Astrocyte of the cerebellum (primary cell): ENCODE data around the gene ATP11A.
A peak's percentile ranks its signal among the peaks of the same experiment; 100 is the strongest.

Experiments used
- DNase-seq: peaks from one replicate; pipeline ENCODE4 v3.0.0-alpha.2; 2011; ENCODE audit warnings: low read depth
- H3K4me3 ChIP-seq: 2 replicates; pipeline ENCODE4 v1.5.1; 2011; ENCODE audit warnings: mild to moderate bottlenecking, low read depth, low read length, moderate library complexity
- in situ Hi-C: cut with HindIII; loops from 2 replicates; pipeline ENCODE4 v1.10.0; 2017; ENCODE audit warnings: low sequenced_read_pairs
- TF ChIP-seq, protein P1 (sequence below): IDR thresholded peaks from 2 replicates; pipeline ENCODE4 v1.5.1; 2012; ENCODE audit warnings: low read length, low read depth, moderate library complexity, mild to moderate bottlenecking; ENCODE audit errors: missing control alignments

The ATP11A gene

GRCh38 chr13:112843392-112844111 lies 153.7 kb downstream of the ATP11A start:
- TF ChIP-seq, protein P1, sequence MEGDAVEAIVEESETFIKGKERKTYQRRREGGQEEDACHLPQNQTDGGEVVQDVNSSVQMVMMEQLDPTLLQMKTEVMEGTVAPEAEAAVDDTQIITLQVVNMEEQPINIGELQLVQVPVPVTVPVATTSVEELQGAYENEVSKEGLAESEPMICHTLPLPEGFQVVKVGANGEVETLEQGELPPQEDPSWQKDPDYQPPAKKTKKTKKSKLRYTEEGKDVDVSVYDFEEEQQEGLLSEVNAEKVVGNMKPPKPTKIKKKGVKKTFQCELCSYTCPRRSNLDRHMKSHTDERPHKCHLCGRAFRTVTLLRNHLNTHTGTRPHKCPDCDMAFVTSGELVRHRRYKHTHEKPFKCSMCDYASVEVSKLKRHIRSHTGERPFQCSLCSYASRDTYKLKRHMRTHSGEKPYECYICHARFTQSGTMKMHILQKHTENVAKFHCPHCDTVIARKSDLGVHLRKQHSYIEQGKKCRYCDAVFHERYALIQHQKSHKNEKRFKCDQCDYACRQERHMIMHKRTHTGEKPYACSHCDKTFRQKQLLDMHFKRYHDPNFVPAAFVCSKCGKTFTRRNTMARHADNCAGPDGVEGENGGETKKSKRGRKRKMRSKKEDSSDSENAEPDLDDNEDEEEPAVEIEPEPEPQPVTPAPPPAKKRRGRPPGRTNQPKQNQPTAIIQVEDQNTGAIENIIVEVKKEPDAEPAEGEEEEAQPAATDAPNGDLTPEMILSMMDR: no peak
- H3K4me3 ChIP-seq: no peak overlapping the region

DNA sequence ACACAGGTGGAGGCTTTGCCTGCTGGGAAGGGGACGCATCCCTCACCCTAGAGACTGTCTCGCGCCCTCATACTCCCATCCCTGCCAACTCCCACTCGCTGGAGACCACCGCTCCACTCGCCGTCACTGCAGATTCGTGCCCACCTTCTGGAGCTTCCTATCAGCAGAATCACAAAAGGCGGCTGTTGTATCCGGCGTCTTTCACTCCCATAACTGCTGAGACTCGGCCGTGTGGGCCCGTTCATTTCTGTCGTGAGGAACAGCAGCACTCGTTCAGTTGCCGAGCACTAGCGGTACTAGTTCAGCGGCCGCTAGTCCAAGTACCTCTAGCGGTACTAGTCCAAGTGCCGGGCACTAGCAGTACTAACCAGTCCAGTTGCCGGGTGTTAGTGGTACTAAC lies 154.6 kb downstream of the ATP11A start:
- no peak overlapping the region for H3K4me3 ChIP-seq
- in situ Hi-C loops: loop anchor here (5.0 kb wide), 1 partner anchor 177 kb away; no protein-coding TSS in a partner anchor
- no peak for DNase-seq
- TF ChIP-seq, protein P1: no peak

More at GRCh38 chr13:112843392-112844111, 153.7 kb downstream of the ATP11A start:
- no peak for DNase-seq
- in situ Hi-C loops: loop anchor here (5.0 kb wide), 1 partner anchor 176 kb away; no protein-coding TSS in a partner anchor

- DNase-seq: no peak
- in situ Hi-C loops: loop anchor here (5.0 kb wide), 1 partner anchor 178 kb away; no protein-coding TSS in a partner anchor
- TF ChIP-seq, protein P1: no peak
- no peak overlapping the region for H3K4me3 ChIP-seq
Observed at GRCh38 chr13:112844879-112845278, 155.0 kb downstream of the ATP11A start.

- in situ Hi-C loops: no loop called here
- TF ChIP-seq, protein P1: no peak
- no peak for DNase-seq
Observed at GRCh38 chr13:112845511-112846144, 155.8 kb downstream of the ATP11A start.

GRCh38 chr13:112846411-112847115 lies 156.7 kb downstream of the ATP11A start:
- in situ Hi-C loops: no loop called here
- no peak overlapping the region for H3K4me3 ChIP-seq
- TF ChIP-seq, protein P1: no peak
- no peak for DNase-seq

More at GRCh38 chr13:112845511-112846144, 155.8 kb downstream of the ATP11A start:
- H3K4me3 ChIP-seq: no peak overlapping the region

DNA sequence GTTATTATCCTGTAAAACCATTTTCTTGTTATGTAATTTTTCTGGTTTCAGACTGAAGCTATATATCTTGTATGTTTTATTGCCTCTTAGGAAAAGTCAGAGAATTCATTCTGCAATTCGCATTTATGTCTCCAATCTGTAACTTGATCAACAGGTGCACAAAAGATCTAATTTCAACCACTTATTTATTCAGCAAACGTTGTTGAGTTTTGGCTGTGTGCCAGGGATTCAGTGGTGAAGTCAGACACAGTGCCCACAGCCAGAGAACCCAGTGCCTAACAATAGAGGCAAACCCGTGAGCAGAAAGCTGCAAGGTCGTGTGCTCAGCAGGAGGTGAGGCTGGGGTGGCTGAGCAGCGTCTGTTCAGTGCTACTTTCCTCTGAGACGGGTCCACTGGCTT lies 159.7 kb downstream of the ATP11A start:
- peak; percentile 22 for DNase-seq
- TF ChIP-seq, protein P1: no peak
- no peak overlapping the region for H3K4me3 ChIP-seq
- in situ Hi-C loops: no loop called here
